ENCODE results near the gene IFI27L2.

IFI27L2 gene

DNA sequence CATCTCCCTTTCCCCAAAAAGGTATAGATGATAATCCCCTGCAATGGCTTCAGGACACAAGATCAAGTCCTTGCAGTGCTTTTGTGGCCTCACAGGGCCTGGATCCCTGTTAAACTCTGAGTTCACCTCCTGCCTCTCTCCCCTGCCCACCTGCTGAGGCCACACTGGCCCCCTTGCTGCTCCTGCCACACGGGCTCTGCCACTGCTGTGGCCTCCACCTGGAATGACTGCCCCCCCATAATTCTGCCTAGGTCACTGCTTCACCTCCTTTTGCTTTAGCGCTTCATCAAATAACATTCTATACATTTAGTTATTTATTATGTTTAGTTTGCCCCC, 19.5 kb downstream of the IFI27L2 start:
- DNase-seq = no peak
- TF ChIP-seq, protein P1, sequence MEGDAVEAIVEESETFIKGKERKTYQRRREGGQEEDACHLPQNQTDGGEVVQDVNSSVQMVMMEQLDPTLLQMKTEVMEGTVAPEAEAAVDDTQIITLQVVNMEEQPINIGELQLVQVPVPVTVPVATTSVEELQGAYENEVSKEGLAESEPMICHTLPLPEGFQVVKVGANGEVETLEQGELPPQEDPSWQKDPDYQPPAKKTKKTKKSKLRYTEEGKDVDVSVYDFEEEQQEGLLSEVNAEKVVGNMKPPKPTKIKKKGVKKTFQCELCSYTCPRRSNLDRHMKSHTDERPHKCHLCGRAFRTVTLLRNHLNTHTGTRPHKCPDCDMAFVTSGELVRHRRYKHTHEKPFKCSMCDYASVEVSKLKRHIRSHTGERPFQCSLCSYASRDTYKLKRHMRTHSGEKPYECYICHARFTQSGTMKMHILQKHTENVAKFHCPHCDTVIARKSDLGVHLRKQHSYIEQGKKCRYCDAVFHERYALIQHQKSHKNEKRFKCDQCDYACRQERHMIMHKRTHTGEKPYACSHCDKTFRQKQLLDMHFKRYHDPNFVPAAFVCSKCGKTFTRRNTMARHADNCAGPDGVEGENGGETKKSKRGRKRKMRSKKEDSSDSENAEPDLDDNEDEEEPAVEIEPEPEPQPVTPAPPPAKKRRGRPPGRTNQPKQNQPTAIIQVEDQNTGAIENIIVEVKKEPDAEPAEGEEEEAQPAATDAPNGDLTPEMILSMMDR (IDR thresholded peaks at IDR 0.05; ENCODE audit: low read depth, low read length) = no peak
- no peaks in the 10 kb centered on the region for H3K27me3 ChIP-seq
- H3K4me3 ChIP-seq (ENCODE audit: low read depth, low read length) = no peak overlapping the region
- H3K9me3 ChIP-seq = no peaks in the 10 kb centered on the region; the same call in 1 of the 2 replicates
- H3K36me3 ChIP-seq = no peaks in the 10 kb centered on the region
- peaks cover 19% of the 10 kb centered on the region for H3K4me1 ChIP-seq

DNA sequence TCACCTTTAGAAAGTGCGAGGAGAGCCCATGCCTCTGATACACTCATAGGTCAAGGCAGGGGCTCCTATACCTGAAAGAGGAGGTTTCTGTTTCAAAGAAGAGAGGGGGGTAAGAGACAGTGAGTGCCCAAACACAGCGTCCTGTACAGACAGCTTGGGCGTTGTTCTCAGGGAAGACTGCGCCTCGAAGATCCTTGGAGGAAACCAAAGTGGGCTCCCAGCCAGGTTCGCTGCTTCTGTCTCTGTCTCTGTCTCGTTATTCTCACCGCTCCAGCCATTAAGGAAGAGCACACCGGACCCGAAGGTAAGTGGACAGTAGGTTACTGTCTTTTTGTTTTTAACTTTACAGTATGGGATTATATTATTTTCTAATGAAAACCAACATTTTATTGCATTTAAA, 24.7 kb downstream of the IFI27L2 start:
- DNase-seq = no peak
- Histone ChIP-seq H3K4me3 (ENCODE audit: low read depth, low read length) (no peak overlapping the region), H3K9me3 (no peaks in the 10 kb centered on the region; the same call in 1 of the 2 replicates), H3K36me3 (no peaks in the 10 kb centered on the region), H3K27me3 (no peaks in the 10 kb centered on the region), H3K4me1 (no peaks in the 10 kb centered on the region)
- TF ChIP-seq, protein P1 (IDR thresholded peaks at IDR 0.05; ENCODE audit: low read depth, low read length) = no peak

DNA sequence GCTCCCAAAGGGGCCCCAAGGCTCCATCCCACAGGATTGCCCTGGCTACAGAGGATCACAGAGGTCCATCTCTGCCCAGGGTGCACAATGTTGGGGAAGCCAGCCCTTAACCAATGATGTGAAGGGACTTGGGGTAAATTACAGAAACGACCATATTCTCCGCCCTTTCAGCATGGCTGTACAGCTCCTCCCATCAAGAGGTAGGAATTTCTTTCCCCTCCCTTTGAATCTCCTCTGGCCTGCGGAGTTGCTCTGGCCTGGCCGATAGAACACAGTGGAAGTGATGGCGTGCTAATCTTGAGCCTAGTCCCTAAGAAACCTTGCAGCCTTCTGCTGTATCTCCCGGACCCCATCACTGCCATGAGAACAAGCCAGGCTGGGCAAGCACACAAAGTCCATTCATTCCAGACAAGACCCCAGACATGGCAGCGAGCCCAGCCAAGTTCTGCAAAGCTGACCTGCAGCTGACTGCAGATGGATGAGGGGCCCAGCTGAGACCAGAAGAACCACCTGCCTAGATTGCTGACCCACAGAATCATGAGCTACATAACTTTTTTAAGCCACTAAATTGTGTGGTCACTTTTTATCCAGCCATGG, 25.8 kb downstream of the IFI27L2 start:
- Histone ChIP-seq H3K9me3 (no peaks in the 10 kb centered on the region; the same call in 1 of the 2 replicates), H3K36me3 (no peaks in the 10 kb centered on the region), H3K4me1 (no peaks in the 10 kb centered on the region), H3K4me3 (ENCODE audit: low read depth, low read length) (no peak overlapping the region), H3K27me3 (no peaks in the 10 kb centered on the region)
- DNase-seq = no peak
- TF ChIP-seq, protein P1 (IDR thresholded peaks at IDR 0.05; ENCODE audit: low read depth, low read length) = no peak

DNA sequence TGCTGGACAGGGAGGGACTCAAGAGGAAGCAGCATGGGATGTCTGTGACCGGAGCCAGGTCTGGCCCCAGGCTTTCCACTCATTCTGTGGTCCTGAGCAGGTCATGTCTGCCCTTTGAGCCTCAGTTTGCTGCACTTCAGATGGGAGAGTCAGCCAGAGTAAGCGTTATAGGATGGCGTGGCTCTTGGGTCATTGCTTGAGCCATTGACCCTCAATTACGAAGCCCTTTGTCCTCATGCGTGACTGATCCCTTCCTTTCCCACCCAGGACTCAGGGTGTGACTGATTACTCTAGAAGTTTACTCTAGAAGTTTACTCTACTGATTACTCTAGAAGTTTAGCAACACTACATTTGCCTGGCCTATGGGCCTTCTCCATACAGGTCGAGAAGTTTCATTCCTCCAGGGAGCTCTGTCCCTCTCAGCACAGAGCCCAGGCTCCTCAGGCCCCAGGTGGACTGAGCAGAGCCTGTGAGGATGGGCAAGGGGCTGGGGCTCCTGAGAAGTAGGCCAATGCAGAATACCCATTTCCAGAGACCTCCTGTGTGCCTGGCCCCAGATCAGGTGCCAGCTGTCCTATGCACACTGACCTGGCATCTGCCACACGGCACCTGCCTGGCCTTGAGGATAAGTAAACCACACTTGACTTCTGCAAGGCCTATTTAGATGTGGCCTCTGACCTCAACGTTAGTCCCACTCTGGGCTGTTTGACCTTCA, 26.5 kb downstream of the IFI27L2 start:
- H3K4me1 ChIP-seq = no peaks in the 10 kb centered on the region
- H3K27me3 ChIP-seq = no peaks in the 10 kb centered on the region
- no peaks in the 10 kb centered on the region for H3K36me3 ChIP-seq
- H3K4me3 ChIP-seq (ENCODE audit: low read depth, low read length) = no peak overlapping the region
- TF ChIP-seq, protein P1 (IDR thresholded peaks at IDR 0.05; ENCODE audit: low read depth, low read length) = no peak
- no peaks in the 10 kb centered on the region for H3K9me3 ChIP-seq
- DNase-seq = no peak

DNA sequence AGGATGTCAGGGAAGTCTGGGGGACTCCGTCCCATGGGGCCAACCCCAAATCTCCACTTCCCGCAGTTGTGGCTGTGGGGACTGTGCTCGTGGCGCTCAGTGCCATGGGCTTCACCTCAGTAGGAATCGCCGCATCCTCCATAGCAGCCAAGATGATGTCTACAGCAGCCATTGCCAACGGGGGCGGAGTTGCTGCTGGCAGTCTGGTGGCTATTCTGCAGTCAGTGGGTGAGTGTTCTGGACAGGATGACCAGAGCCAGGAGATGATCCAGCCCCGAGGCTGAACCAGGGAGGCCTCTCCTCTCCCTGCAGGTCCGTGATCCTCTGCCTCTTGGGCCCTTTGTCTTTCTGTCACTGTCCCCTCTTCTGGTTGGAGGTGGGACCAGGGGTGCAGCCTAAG, 27.7 kb downstream of the IFI27L2 start:
- Histone ChIP-seq H3K27me3 (no peaks in the 10 kb centered on the region), H3K9me3 (no peaks in the 10 kb centered on the region), H3K36me3 (0 out of 2 replicates have a peak, but pooled peaks cover 3% of the 10 kb centered on the region), H3K4me1 (no peaks in the 10 kb centered on the region), H3K4me3 (ENCODE audit: low read depth, low read length) (no peak overlapping the region)
- TF ChIP-seq, protein P1 (IDR thresholded peaks at IDR 0.05; ENCODE audit: low read depth, low read length) = no peak
- DNase-seq = no peak

DNA sequence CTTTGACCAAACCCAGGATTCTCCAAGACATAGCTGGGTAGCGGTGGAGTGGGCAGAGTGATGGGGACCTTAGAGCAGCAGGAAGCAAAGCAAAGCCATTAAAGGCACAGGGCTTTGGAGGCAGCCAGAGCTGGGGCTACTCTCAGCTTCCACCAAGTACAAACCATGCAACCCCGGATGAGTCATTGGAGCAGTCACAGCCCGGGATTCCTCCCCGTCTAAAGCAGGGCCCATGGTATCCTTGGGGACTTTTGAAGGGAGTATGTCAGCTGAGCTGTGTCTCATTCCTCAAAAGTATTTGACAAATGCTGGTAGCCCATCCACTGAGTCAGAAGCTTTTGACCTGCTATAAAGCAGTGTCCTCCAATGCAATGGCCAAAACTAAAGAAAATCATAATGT, 28.6 kb downstream of the IFI27L2 start:
- no peak for DNase-seq
- no peaks in the 10 kb centered on the region for H3K27me3 ChIP-seq
- no peaks in the 10 kb centered on the region for H3K9me3 ChIP-seq
- 0 out of 2 replicates have a peak, but pooled peaks cover 3% of the 10 kb centered on the region for H3K36me3 ChIP-seq
- H3K4me3 ChIP-seq (ENCODE audit: low read depth, low read length) = no peak overlapping the region
- H3K4me1 ChIP-seq = no peaks in the 10 kb centered on the region
- TF ChIP-seq, protein P1 (IDR thresholded peaks at IDR 0.05; ENCODE audit: low read depth, low read length) = no peak
